GM12801 (cell line): ENCODE data around the gene RCE1.

Experiments
- CTCF ChIP-seq: IDR thresholded peaks from one replicate; pipeline ENCODE4 v1.5.1; 2011; ENCODE audit warnings: control low read depth; ENCODE audit not compliant: insufficient read length; ENCODE audit errors: extremely low read depth

The RCE1 gene

GRCh38 chr11:66851698-66852465 is 8.6 kb downstream of the RCE1 start:
- no peak for TF ChIP-seq CTCF

GRCh38 chr11:66852466-66853241 is 9.4 kb downstream of the RCE1 start:
- TF ChIP-seq CTCF, result no peak

GRCh38 chr11:66853242-66854229 is 10.3 kb downstream of the RCE1 start:
- no peak for TF ChIP-seq CTCF

- TF ChIP-seq CTCF, result no peak
Measured at GRCh38 chr11:66854231-66854661, 11.0 kb downstream of the RCE1 start.

- no peak for TF ChIP-seq CTCF
Measured at GRCh38 chr11:66854729-66855211, 11.5 kb downstream of the RCE1 start.

GRCh38 chr11:66855574-66856495 is 12.6 kb downstream of the RCE1 start:
- no peak for TF ChIP-seq CTCF
